HepG2 (cell line): ENCODE data around the gene PALM. TPM values are rescaled to one million over a fixed set of nuclear protein-coding genes. Genes with fewer than 3 reads are reported as not detected.
A peak's percentile ranks its signal among the peaks of the same experiment; 100 is the strongest.

Source experiments
- CSRNP1 ChIP-seq: sonication (generic); formaldehyde crosslinking; IDR thresholded peaks from 2 replicates; pipeline ENCODE4 v1.8.1; 2023; ENCODE audit warnings: mild to moderate bottlenecking, missing genetic modification reagents
- DDIT3 ChIP-seq: sonication (generic); formaldehyde crosslinking; IDR thresholded peaks from 2 replicates; pipeline ENCODE4 v1.4.0; 2020; ENCODE audit warnings: mild to moderate bottlenecking, missing genetic modification reagents
- EP300 ChIP-seq, 3 experiments: sonication (generic) in 1 of 3; formaldehyde crosslinking in 1 of 3; IDR thresholded peaks; 2 replicates each; pipeline versions ENCODE4 v1.5.1 to v1.6.1; 2011 to 2020; ENCODE audit warnings: low read depth in 2 of 3, low read length in 2 of 3, borderline replicate concordance in 1 of 3, improper control_type of control experiment in 1 of 3, mild to moderate bottlenecking in 1 of 3, missing genetic modification reagents in 1 of 3, moderate library complexity in 1 of 3
- FOXC1 ChIP-seq: sonication (generic); formaldehyde crosslinking; IDR thresholded peaks from 2 replicates; pipeline ENCODE4 v1.8.0; 2022; ENCODE audit warnings: mild to moderate bottlenecking, missing genetic modification reagents, borderline replicate concordance
- GABPA ChIP-seq, 2 experiments: IDR thresholded peaks; 2 replicates each; pipeline ENCODE4 v1.6.1; 2011 to 2016; ENCODE audit warnings: low read depth in 2 of 2, low read length in 1 of 2, missing biosample characterization in 1 of 2, missing genetic modification characterization in 1 of 2
- HHEX ChIP-seq: IDR thresholded peaks from 2 replicates; pipeline ENCODE4 v1.6.1; 2016; ENCODE audit warnings: control low read depth
- HIVEP1 ChIP-seq: sonication (generic); formaldehyde crosslinking; IDR thresholded peaks from 2 replicates; pipeline ENCODE4 v1.4.0; 2020; ENCODE audit warnings: mild to moderate bottlenecking, missing genetic modification reagents
- HOXA3 ChIP-seq: sonication (generic); formaldehyde crosslinking; IDR thresholded peaks from 2 replicates; pipeline ENCODE4 v1.5.0; 2020; ENCODE audit warnings: missing genetic modification reagents
- MAX ChIP-seq: IDR thresholded peaks from 2 replicates; pipeline ENCODE4 v1.6.1; 2012; ENCODE audit warnings: inconsistent platforms
- MEIS2 ChIP-seq: sonication (generic); formaldehyde crosslinking; IDR thresholded peaks from 2 replicates; pipeline ENCODE4 v1.9.0; 2021; ENCODE audit warnings: mild to moderate bottlenecking, missing genetic modification reagents
- PHF8 ChIP-seq: sonication (generic); formaldehyde crosslinking; IDR thresholded peaks from 2 replicates; pipeline ENCODE4 v1.5.0; 2020; ENCODE audit warnings: missing genetic modification reagents
- PTBP1 ChIP-seq: fragments of 200-400 bp; formaldehyde crosslinking; IDR thresholded peaks from 2 replicates; pipeline ENCODE4 v1.6.1; 2018; ENCODE audit warnings: low read length, low read depth; ENCODE audit not compliant: poor library complexity, severe bottlenecking
- RXRA ChIP-seq: sonication (generic); formaldehyde crosslinking; IDR thresholded peaks from 2 replicates; pipeline ENCODE4 v1.5.1; 2020; ENCODE audit warnings: missing genetic modification reagents
- XRCC5 ChIP-seq: fragments of 200-400 bp; formaldehyde crosslinking; optimal IDR thresholded peaks from 2 replicates; pipeline ENCODE3; 2017; ENCODE audit warnings: mild to moderate bottlenecking, low read length
- ZFP36 ChIP-seq: fragments of 150-350 bp; IDR thresholded peaks from 2 replicates; pipeline ENCODE4 v1.6.1; 2018; ENCODE audit warnings: borderline replicate concordance, low read length, low read depth; ENCODE audit not compliant: partially characterized antibody
- ZNF121 ChIP-seq: sonication (generic); formaldehyde crosslinking; IDR thresholded peaks from 2 replicates; pipeline ENCODE4 v1.5.0; 2020; ENCODE audit warnings: mild to moderate bottlenecking, missing genetic modification reagents
- ZNF232 ChIP-seq: sonication (generic); formaldehyde crosslinking; IDR thresholded peaks from 2 replicates; pipeline ENCODE4 v1.4.0; 2020; ENCODE audit warnings: missing genetic modification reagents, borderline replicate concordance
- ZNF264 ChIP-seq: sonication (generic); formaldehyde crosslinking; IDR thresholded peaks from 2 replicates; pipeline ENCODE4 v1.4.0; 2020; ENCODE audit warnings: missing genetic modification reagents
- ZNF564 ChIP-seq: sonication (generic); formaldehyde crosslinking; IDR thresholded peaks from 2 replicates; pipeline ENCODE4 v1.8.1; 2023; ENCODE audit warnings: mild to moderate bottlenecking, missing genetic modification reagents
- ZNF746 ChIP-seq: sonication (generic); formaldehyde crosslinking; IDR thresholded peaks from 2 replicates; pipeline ENCODE4 v1.8.0; 2022; ENCODE audit warnings: mild to moderate bottlenecking, missing genetic modification reagents
- ZZZ3 ChIP-seq: sonication (generic); formaldehyde crosslinking; IDR thresholded peaks from 2 replicates; pipeline ENCODE4 v1.4.0; 2020; ENCODE audit warnings: missing genetic modification reagents, mild to moderate bottlenecking, borderline replicate concordance
- polyA plus RNA-seq, 8 experiments: library from polyadenylated mRNA; depleted of rRNA in 3 of 8; stranded (reverse) in 7 of 8; unstranded in 1 of 8; fragments of >200 nt; fragmentation: Illumina TruSeq in 4 of 8; extraction: Trizol in 4 of 8; gene quantifications; 2 replicates each; pipeline versions ENCODE4 v1.2.1 to v1.2.3, GENCODE V29; 2011 to 2016; ENCODE audit warnings: low read depth in 4 of 8, missing spikeins in 1 of 8, mixed read lengths in 1 of 8; ENCODE audit not compliant: insufficient read depth in 1 of 8
- total RNA-seq, 5 experiments: library from RNA; depleted of rRNA; stranded (reverse); fragments of >200 nt; fragmentation: Illumina TruSeq; extraction: Trizol; gene quantifications; 2 replicates each; pipeline ENCODE4 v1.2.3, GENCODE V29; 2016; ENCODE audit warnings: low read depth in 1 of 5
- TF ChIP-seq, protein P1 (sequence below): sonication (generic); formaldehyde crosslinking; IDR thresholded peaks from 2 replicates; pipeline ENCODE4 v1.5.1; 2020; ENCODE audit warnings: mild to moderate bottlenecking, missing genetic modification reagents, moderate library complexity
- TF ChIP-seq, protein P2 (sequence below): sonication (generic); formaldehyde crosslinking; IDR thresholded peaks from 2 replicates; pipeline ENCODE4 v1.8.0; 2022; ENCODE audit warnings: mild to moderate bottlenecking, missing genetic modification reagents

The PALM gene
- total and polyA plus RNA-seq, 2 of the 13 experiments (the other 11 are each of a cell fraction or from before 2014, with no cell fraction given) = 4.0 to 9.7 TPM

DNA sequence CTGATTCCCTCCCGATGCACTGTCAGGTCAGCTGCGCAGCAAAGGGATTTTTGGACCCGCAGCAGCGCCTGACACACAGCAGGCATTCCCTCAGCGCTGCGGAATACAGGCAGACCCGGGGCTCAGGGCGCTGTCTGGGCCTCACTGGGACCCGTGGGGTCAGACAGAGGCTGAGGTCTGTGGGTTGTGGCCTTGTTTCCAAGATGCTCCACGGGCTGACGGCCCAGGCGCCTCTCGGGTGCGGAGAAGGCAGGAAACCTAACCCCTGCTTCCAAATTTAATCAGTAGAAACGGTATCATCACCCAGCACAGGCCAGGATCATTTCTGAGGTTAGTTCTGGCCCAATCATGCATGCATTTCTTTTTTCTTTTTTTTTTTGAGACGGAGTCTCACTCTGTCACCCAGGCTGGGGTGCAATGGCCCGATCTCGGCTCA lies 45.0 kb upstream of the PALM start (continued):
- TF ChIP-seq EP300 (IDR thresholded peaks at IDR 0.05; ENCODE audit: low read depth in 2 of 2, low read length in 2 of 2) = no peak
- no peak for TF ChIP-seq EP300 (CRISPR knock-in tag; IDR thresholded peaks at IDR 0.05; ENCODE audit: borderline replicate concordance)
- TF ChIP-seq CSRNP1 (CRISPR knock-in tag) = 0 out of 2 replicates have a peak, but pooled peaks have one; percentile 24
- TF ChIP-seq ZZZ3 = no peak
- peak; percentile 75 for TF ChIP-seq RXRA (CRISPR knock-in tag)
- TF ChIP-seq ZNF564 (CRISPR knock-in tag) = no peak
- 0 out of 2 replicates have a peak, but pooled peaks have one; percentile 46 for TF ChIP-seq HIVEP1 (CRISPR knock-in tag)
- 0 out of 2 replicates have a peak, but pooled peaks have one; percentile 2 for TF ChIP-seq PHF8 (CRISPR knock-in tag)
- 0 out of 2 replicates have a peak, but pooled peaks have one; percentile 24 for TF ChIP-seq FOXC1 (CRISPR knock-in tag)
- TF ChIP-seq PTBP1 = peak; percentile 13
- no peak for TF ChIP-seq ZNF746 (CRISPR knock-in tag)
- TF ChIP-seq GABPA (IDR thresholded peaks at IDR 0.05; ENCODE audit: low read depth, low read length) = no peak
- no peak for TF ChIP-seq GABPA (CRISPR knock-in tag; IDR thresholded peaks at IDR 0.05; ENCODE audit: low read depth)
- TF ChIP-seq, protein P1, sequence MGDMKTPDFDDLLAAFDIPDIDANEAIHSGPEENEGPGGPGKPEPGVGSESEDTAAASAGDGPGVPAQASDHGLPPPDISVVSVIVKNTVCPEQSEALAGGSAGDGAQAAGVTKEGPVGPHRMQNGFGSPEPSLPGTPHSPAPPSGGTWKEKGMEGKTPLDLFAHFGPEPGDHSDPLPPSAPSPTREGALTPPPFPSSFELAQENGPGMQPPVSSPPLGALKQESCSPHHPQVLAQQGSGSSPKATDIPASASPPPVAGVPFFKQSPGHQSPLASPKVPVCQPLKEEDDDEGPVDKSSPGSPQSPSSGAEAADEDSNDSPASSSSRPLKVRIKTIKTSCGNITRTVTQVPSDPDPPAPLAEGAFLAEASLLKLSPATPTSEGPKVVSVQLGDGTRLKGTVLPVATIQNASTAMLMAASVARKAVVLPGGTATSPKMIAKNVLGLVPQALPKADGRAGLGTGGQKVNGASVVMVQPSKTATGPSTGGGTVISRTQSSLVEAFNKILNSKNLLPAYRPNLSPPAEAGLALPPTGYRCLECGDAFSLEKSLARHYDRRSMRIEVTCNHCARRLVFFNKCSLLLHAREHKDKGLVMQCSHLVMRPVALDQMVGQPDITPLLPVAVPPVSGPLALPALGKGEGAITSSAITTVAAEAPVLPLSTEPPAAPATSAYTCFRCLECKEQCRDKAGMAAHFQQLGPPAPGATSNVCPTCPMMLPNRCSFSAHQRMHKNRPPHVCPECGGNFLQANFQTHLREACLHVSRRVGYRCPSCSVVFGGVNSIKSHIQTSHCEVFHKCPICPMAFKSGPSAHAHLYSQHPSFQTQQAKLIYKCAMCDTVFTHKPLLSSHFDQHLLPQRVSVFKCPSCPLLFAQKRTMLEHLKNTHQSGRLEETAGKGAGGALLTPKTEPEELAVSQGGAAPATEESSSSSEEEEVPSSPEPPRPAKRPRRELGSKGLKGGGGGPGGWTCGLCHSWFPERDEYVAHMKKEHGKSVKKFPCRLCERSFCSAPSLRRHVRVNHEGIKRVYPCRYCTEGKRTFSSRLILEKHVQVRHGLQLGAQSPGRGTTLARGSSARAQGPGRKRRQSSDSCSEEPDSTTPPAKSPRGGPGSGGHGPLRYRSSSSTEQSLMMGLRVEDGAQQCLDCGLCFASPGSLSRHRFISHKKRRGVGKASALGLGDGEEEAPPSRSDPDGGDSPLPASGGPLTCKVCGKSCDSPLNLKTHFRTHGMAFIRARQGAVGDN (CRISPR knock-in tag) = peak; percentile 49
- TF ChIP-seq MEIS2 = no peak
- TF ChIP-seq ZNF264 (CRISPR knock-in tag) = no peak
- no peak for TF ChIP-seq ZFP36
- no peak for TF ChIP-seq MAX
- TF ChIP-seq XRCC5 = peak; percentile 62
- TF ChIP-seq DDIT3 (CRISPR knock-in tag) = no peak
- no peak for TF ChIP-seq HHEX
- no peak for TF ChIP-seq ZNF232 (CRISPR knock-in tag)
- 0 out of 2 replicates have a peak, but pooled peaks have one; percentile 0 for TF ChIP-seq HOXA3
- TF ChIP-seq, protein P2, sequence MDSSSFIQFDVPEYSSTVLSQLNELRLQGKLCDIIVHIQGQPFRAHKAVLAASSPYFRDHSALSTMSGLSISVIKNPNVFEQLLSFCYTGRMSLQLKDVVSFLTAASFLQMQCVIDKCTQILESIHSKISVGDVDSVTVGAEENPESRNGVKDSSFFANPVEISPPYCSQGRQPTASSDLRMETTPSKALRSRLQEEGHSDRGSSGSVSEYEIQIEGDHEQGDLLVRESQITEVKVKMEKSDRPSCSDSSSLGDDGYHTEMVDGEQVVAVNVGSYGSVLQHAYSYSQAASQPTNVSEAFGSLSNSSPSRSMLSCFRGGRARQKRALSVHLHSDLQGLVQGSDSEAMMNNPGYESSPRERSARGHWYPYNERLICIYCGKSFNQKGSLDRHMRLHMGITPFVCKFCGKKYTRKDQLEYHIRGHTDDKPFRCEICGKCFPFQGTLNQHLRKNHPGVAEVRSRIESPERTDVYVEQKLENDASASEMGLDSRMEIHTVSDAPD (CRISPR knock-in tag) = no peak
- TF ChIP-seq ZNF121 = no peak
